ENCODE data around the gene TFF3.
"Not testable (repeated sequence)": the region's sequence is repeated elsewhere in the genome, so short reads cannot be mapped to it uniquely, and the experiment has no call there.

Gene TFF3

GRCh38 chr21:42302794-42303193, 12.4 kb downstream of the TFF3 start:
- no peak for DNase-seq

DNA sequence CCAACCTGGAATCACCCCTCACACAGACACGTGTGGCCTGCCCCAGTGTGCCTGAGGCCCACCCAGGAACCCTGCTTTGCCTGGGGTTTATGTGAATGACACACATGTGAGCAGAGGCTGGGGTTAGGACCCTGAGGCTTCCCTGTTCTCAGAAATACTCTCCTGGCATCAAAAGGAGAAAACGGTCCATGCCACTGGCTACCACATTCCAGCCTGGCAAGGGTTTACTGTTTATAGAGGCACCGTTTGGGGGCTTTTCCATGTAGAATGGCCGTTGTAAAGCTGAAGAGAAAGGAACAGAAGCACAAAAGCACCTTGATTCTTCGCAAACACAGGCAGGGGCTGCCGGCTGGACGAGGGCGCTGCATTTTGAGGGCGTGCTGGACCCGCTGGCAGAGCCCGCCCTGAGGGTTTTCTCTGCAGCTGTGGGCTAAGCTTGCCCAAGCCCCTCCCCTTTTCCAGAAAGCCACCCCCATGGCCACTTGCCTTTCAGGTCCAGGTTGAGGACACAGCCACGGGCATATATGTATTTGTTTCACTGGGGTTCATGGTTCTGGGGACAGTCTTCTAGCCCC, 13.0 kb downstream of the TFF3 start:
- no peak for DNase-seq

- no peak for DNase-seq
Measured at GRCh38 chr21:42301371-42302075, 13.7 kb downstream of the TFF3 start.

- DNase-seq = no peak
Measured at GRCh38 chr21:42300956-42301355, 14.3 kb downstream of the TFF3 start.

GRCh38 chr21:42300045-42300583, 15.1 kb downstream of the TFF3 start:
- DNase-seq = no peak

- DNase-seq = no peak
Measured at GRCh38 chr21:42299324-42300044, 15.7 kb downstream of the TFF3 start.

DNA sequence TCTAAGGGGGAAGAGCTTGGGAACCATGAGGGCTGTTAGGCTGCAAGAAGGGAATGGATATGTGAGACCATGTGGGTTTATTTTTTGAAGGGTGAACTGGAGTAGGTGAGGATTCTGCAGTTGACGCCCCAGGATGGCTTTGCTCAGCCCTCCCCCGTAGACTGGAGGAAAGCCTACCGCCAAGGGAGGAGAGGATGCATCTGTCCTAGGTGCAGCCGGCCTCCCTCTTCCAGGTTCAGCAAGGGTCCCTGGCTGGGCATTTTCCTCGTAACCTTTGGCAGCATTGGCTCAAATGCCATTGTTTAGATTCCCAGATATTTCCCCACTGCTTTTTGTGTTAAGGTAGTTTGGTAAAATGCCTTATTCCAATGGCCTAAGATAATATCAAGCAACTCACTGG, 16.6 kb downstream of the TFF3 start:
- no peak for DNase-seq

DNA sequence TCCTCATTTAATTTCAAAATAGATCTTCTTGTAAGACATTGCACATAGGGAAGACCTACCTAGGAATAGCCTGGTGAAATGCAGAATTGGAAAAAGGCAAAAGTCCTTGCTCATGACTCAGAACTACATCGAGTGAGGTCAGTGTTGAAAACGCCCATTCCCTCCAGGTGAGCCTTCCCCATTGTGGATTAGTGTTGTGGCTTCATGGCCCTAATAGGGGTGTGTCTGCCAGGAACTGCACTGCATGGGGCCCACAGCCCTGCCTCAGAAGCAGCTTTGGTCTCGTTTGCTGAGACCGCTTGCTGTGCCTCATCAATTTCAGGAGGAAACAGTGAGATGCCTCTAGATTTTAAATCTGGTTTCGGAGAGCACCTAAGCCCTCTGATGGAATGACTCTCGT, 17.0 kb downstream of the TFF3 start:
- no peak for DNase-seq

GRCh38 chr21:42297377-42297776, 17.8 kb downstream of the TFF3 start:
- DNase-seq = no peak

DNA sequence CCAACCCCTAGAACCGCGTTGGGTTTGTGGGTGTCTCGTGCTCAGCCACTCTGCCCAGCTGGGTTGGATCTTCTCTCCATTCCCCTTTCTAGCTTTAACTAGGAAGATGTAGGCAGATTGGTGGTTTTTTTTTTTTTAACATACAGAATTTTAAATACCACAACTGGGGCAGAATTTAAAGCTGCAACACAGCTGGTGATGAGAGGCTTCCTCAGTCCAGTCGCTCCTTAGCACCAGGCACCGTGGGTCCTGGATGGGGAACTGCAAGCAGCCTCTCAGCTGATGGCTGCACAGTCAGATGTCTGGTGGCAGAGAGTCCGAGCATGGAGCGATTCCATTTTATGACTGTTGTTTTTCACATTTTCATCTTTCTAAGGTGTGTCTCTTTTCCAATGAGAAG, 18.7 kb downstream of the TFF3 start:
- DNase-seq = no peak

- DNase-seq = no peak
Measured at GRCh38 chr21:42295845-42296244, 19.4 kb downstream of the TFF3 start.

DNA sequence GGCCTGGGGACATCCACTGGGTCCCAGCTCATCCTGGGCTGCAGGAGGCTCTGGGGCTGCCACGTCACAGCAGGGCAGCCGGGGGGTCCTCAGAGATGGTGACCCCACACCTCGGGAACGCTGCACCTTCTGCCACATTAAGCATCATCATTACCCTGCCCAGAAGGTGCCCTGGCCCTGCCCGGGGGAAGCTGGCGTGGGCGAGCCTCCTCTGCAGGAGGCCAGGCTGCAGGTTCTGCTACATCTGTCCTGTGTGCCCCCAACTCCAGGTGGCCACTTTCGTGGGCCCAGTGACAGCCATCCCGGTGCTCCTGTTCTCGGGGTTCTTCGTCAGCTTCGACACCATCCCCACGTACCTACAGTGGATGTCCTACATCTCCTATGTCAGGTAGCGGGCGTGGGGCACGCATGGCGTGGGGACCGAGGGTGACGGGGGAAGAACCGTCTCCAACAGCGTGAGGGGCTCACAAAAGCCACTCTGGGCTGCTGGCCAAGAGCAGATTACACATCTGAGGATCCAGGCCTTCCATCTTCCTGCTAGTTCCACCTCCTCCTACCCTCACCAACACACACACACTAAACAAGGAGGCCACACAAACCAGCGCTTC, 20.8 kb downstream of the TFF3 start:
- DNase-seq = no peak

DNA sequence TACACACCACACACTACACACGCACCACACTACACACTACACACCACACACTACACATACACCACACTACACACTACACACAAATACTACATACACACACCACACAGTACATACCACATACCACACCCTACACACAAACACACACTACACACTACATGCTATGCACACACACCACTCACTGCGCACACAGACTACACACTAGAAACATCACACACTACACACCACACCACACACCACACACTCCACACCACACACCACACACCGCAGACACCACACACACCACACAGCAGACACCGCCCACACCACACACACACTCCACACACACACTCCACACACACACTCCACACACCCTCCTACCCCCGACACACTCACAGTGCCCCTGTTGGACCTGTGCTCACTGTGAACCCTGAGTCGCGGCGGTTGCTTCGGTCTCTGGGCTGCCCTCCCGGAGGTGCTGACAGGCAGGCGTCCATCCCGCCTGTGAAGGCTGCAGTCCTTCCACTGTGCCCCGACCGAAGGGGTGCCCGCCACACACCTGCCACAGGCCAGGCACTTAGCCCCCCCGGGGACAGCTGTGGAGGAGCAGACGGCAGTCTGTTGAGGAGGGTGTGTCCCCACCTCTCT, 21.4 kb downstream of the TFF3 start:
- DNase-seq = no peak

- not testable (repeated sequence) for DNase-seq
Measured at GRCh38 chr21:42292563-42293142, 22.6 kb downstream of the TFF3 start.

GRCh38 chr21:42291751-42292562, 23.3 kb downstream of the TFF3 start:
- no peak for DNase-seq

GRCh38 chr21:42291003-42291750, 24.0 kb downstream of the TFF3 start:
- DNase-seq = no peak

DNA sequence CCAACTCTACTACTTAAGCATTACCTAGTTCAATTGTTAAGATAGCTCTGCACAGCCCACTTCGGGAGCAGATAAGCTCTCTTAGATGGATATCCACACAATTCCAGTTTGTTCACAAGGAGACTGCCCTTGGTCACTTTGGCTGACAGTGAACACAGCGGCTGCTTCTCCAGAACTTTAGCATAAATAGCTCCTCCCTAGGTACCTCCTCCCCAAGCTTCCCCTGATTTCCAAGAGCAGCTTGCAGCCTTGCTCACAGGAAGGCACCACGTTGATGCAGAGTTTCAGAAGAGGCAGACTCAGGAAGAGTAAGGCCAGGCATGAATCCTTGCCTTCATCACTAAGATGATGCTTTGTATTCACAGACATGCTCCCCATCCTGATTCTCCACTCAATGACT, 24.7 kb downstream of the TFF3 start:
- DNase-seq = no peak

DNA sequence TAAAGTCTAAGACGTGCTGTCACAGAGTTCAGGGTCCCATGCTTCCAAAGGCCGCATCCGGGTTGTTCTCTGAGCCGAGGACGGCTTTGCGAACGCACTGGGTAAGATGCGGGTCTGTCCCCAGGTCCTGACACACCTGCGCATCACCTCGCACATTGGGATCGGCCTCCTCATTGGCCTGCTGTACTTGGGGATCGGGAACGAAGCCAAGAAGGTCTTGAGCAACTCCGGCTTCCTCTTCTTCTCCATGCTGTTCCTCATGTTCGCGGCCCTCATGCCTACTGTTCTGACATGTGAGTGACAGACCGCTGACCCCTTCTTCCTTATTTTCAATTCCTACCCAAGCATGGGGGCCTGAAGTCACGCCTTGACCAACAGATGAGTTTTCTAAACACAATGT, 25.3 kb downstream of the TFF3 start:
- no peak for DNase-seq

GRCh38 chr21:42288962-42289361, 26.2 kb downstream of the TFF3 start:
- no peak for DNase-seq

DNA sequence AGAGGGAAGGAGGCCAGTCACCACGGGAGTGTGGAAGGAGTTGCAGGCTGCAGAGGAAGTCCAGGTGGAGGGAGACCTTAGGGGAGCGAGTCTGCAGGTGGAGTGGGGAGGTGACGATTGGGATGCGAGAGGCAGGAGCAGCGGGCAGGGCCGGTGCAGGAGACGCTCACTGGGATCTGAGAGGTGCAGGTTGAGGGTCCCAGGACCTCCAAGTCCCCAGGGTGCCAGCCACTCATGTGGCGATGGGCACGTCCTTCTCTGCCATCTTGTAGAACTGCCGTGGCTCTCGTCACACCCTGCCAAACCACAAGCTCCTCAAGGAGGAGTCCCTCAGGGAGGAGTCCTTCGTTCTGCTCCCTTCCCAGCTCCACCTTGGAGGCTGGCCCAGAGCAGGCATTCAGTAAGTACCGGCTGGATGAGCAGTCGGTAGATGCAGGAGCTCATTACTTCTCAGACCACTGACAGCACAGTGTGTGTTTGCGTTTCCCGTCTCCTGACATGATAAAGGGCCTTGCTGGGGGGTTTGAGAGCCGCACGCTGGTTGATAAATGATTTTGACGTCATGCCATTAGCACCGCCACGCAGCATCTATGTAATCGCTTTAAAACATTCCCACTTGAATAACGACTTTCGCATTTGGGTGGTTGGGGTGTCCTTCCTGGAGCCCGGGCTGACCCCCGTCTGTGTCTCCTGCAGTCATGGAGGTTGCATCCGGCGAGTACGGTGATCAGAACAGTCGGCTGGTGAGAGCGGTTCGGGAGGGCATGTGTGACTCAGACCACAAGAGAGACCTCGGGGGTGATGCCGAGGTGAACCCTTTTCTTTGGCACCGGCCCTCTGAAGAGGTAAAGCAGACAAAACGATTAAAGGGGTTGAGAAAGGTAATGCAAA, 27.8 kb downstream of the TFF3 start:
- DNase-seq = no peak
